HG03342 (cell line): ENCODE data around the gene ARHGEF40.

ENCODE experiments used
- ATAC-seq: cut with Tn5 transposase; IDR thresholded peaks from one replicate; pipeline ENCODE4 v1.9.1; 2021; ENCODE audit warnings: mild to moderate bottlenecking, moderate library complexity; ENCODE audit not compliant: unreplicated experiment

The ARHGEF40 gene

GRCh38 chr14:21070083-21070609, at the start of gene ARHGEF40:
Gene ARHGEF40, plus strand, starts transcription at chr14:21070304. Its CDS starts 93 bp downstream, at chr14:21070397.
- no peak for ATAC-seq

GRCh38 chr14:21020977-21021545, 49.0 kb upstream of the ARHGEF40 start:
- ATAC-seq = no peak

- ATAC-seq = no peak
Measured at GRCh38 chr14:21022686-21023085, 47.4 kb upstream of the ARHGEF40 start.

- no peak for ATAC-seq
Measured at GRCh38 chr14:21023174-21023573, 46.9 kb upstream of the ARHGEF40 start.

- no peak for ATAC-seq
Measured at GRCh38 chr14:21023817-21024584, 46.1 kb upstream of the ARHGEF40 start.

GRCh38 chr14:21024585-21025370, 45.3 kb upstream of the ARHGEF40 start, which contains the start of gene NDRG2:
Gene NDRG2, minus strand, starts transcription at chr14:21025061. Its CDS starts 1,746 bp downstream, at chr14:21023315.
- ATAC-seq = no peak

GRCh38 chr14:21025371-21026273, 44.5 kb upstream of the ARHGEF40 start:
- ATAC-seq = no peak

- no peak for ATAC-seq
Measured at GRCh38 chr14:21026274-21026987, 43.7 kb upstream of the ARHGEF40 start.

- no peak for ATAC-seq
Measured at GRCh38 chr14:21026988-21027315, 43.2 kb upstream of the ARHGEF40 start.

- ATAC-seq = no peak
Measured at GRCh38 chr14:21029917-21030316, 40.2 kb upstream of the ARHGEF40 start, which contains the start of gene TPPP2. Gene TPPP2, plus strand, starts transcription at chr14:21030217. Its CDS starts 365 bp downstream, at chr14:21030582.

- ATAC-seq = no peak
Measured at GRCh38 chr14:21030531-21030930, 39.6 kb upstream of the ARHGEF40 start.

GRCh38 chr14:21032326-21033132, 37.6 kb upstream of the ARHGEF40 start:
- ATAC-seq = no peak

- ATAC-seq = no peak
Measured at GRCh38 chr14:21033133-21033698, 36.9 kb upstream of the ARHGEF40 start.

GRCh38 chr14:21034707-21035106, 35.4 kb upstream of the ARHGEF40 start, which contains the start of gene RNASE13:
Gene RNASE13, minus strand, starts transcription at chr14:21034807. Its CDS starts 519 bp downstream, at chr14:21034288.
- ATAC-seq = no peak

GRCh38 chr14:21036751-21037150, 33.4 kb upstream of the ARHGEF40 start:
- no peak for ATAC-seq

GRCh38 chr14:21037156-21037555, 32.9 kb upstream of the ARHGEF40 start:
- no peak for ATAC-seq

GRCh38 chr14:21038441-21039422, 31.4 kb upstream of the ARHGEF40 start:
- ATAC-seq = no peak
